ENCODE data around the gene DPP4. TPM values are rescaled to one million over a fixed set of nuclear protein-coding genes. Genes with fewer than 3 reads are reported as not detected.

The DPP4 gene
- total and polyA plus RNA-seq, 2 donors = 4.2 to 23.9 TPM

GRCh38 chr2:162037886-162038285 lies 36.1 kb downstream of the DPP4 start:
- H3K36me3 ChIP-seq (ENCODE audit: control insufficient read depth in 2 of 2, insufficient read depth in 2 of 2, low read length in 1 of 2) = peaks cover 0 to 14% of the 10 kb centered on the region in 2 donors
- H3K9me3 ChIP-seq (ENCODE audit: control insufficient read depth in 2 of 2, insufficient read depth in 1 of 2, low read length in 1 of 2) = no peaks in the 10 kb centered on the region
- H3K27me3 ChIP-seq (ENCODE audit: control insufficient read depth in 2 of 2, insufficient read depth in 1 of 2, low read length in 1 of 2) = no peaks in the 10 kb centered on the region
- no peak overlapping the region for H3K27ac ChIP-seq (ENCODE audit: low read depth in 1 of 2, low read length in 1 of 2)
- H3K4me3 ChIP-seq (ENCODE audit: low read length in 2 of 2) = no peak overlapping the region
- WGBS = 98% methylated on average over 1 of the region's 1 CpG
- no peaks in the 10 kb centered on the region for H3K4me1 ChIP-seq (ENCODE audit: control insufficient read depth in 2 of 2, insufficient read depth in 2 of 2, low read length in 2 of 2)
- no peak for DNase-seq (ENCODE audit: low read depth in 6 of 9, low spot score in 9 of 9)

- Histone ChIP-seq H3K4me3 (ENCODE audit: low read length in 2 of 2) (no peak overlapping the region), H3K27ac (ENCODE audit: low read depth in 1 of 2, low read length in 1 of 2) (no peak overlapping the region), H3K9me3 (ENCODE audit: control insufficient read depth in 2 of 2, insufficient read depth in 1 of 2, low read length in 1 of 2) (no peaks in the 10 kb centered on the region), H3K27me3 (ENCODE audit: control insufficient read depth in 2 of 2, insufficient read depth in 1 of 2, low read length in 1 of 2) (no peaks in the 10 kb centered on the region), H3K36me3 (ENCODE audit: control insufficient read depth in 2 of 2, insufficient read depth in 2 of 2, low read length in 1 of 2) (peaks cover 0 to 11% of the 10 kb centered on the region in 2 donors), H3K4me1 (ENCODE audit: control insufficient read depth in 2 of 2, insufficient read depth in 2 of 2, low read length in 2 of 2) (no peaks in the 10 kb centered on the region)
- DNase-seq (ENCODE audit: low read depth in 6 of 9, low spot score in 9 of 9) = no peak
- WGBS = 96% methylated on average over 3 of the region's 3 CpGs
Measured at GRCh38 chr2:162037028-162037795, 36.8 kb downstream of the DPP4 start.

GRCh38 chr2:162035981-162036380 lies 38.0 kb downstream of the DPP4 start:
- 98% methylated on average over 3 of the region's 3 CpGs for WGBS
- DNase-seq (ENCODE audit: low read depth in 6 of 9, low spot score in 9 of 9) = no peak
- H3K27ac ChIP-seq (ENCODE audit: low read depth in 1 of 2, low read length in 1 of 2) = no peak overlapping the region
- no peaks in the 10 kb centered on the region for H3K27me3 ChIP-seq (ENCODE audit: control insufficient read depth in 2 of 2, insufficient read depth in 1 of 2, low read length in 1 of 2)
- H3K4me3 ChIP-seq (ENCODE audit: low read length in 2 of 2) = no peak overlapping the region
- no peaks in the 10 kb centered on the region for H3K9me3 ChIP-seq (ENCODE audit: control insufficient read depth in 2 of 2, insufficient read depth in 1 of 2, low read length in 1 of 2)
- H3K36me3 ChIP-seq (ENCODE audit: control insufficient read depth in 2 of 2, insufficient read depth in 2 of 2, low read length in 1 of 2) = peaks cover 0 to 20% of the 10 kb centered on the region in 2 donors
- peaks cover 0 to 1% of the 10 kb centered on the region in 2 donors for H3K4me1 ChIP-seq (ENCODE audit: control insufficient read depth in 2 of 2, insufficient read depth in 2 of 2, low read length in 2 of 2)

- Histone ChIP-seq H3K27me3 (ENCODE audit: control insufficient read depth in 2 of 2, insufficient read depth in 1 of 2, low read length in 1 of 2) (no peaks in the 10 kb centered on the region), H3K4me1 (ENCODE audit: control insufficient read depth in 2 of 2, insufficient read depth in 2 of 2, low read length in 2 of 2) (peaks cover 23 to 31% of the 10 kb centered on the region in 2 donors)
- 97% methylated on average over 9 of the region's 9 CpGs for WGBS
Measured at GRCh38 chr2:162030363-162031190, 43.4 kb downstream of the DPP4 start.

GRCh38 chr2:162029287-162029901 lies 44.6 kb downstream of the DPP4 start:
- peaks cover 0 to 12% of the 10 kb centered on the region in 2 donors for H3K36me3 ChIP-seq (ENCODE audit: control insufficient read depth in 2 of 2, insufficient read depth in 2 of 2, low read length in 1 of 2)
- 51% methylated on average over 9 of the region's 9 CpGs for WGBS
- DNase-seq (ENCODE audit: low read depth in 6 of 9, low spot score in 9 of 9) = peak in 8 of 9 donors; percentile 30 to 82 (median 54)

More at GRCh38 chr2:162030363-162031190, 43.4 kb downstream of the DPP4 start:
- Histone ChIP-seq H3K36me3 (ENCODE audit: control insufficient read depth in 2 of 2, insufficient read depth in 2 of 2, low read length in 1 of 2) (peaks cover 0 to 15% of the 10 kb centered on the region in 2 donors), H3K4me3 (ENCODE audit: low read length in 2 of 2) (no peak overlapping the region), H3K27ac (ENCODE audit: low read depth in 1 of 2, low read length in 1 of 2) (no peak overlapping the region), H3K9me3 (ENCODE audit: control insufficient read depth in 2 of 2, insufficient read depth in 1 of 2, low read length in 1 of 2) (no peaks in the 10 kb centered on the region)
- no peak for DNase-seq (ENCODE audit: low read depth in 6 of 9, low spot score in 9 of 9)

GRCh38 chr2:162028511-162028910 lies 45.5 kb downstream of the DPP4 start:
- peaks cover 32 to 42% of the 10 kb centered on the region in 2 donors for H3K4me1 ChIP-seq (ENCODE audit: control insufficient read depth in 2 of 2, insufficient read depth in 2 of 2, low read length in 2 of 2)
- H3K27me3 ChIP-seq (ENCODE audit: control insufficient read depth in 2 of 2, insufficient read depth in 1 of 2, low read length in 1 of 2) = no peaks in the 10 kb centered on the region
- peaks cover 0 to 12% of the 10 kb centered on the region in 2 donors for H3K36me3 ChIP-seq (ENCODE audit: control insufficient read depth in 2 of 2, insufficient read depth in 2 of 2, low read length in 1 of 2)
- WGBS = 97% methylated on average over 4 of the region's 4 CpGs
- H3K4me3 ChIP-seq (ENCODE audit: low read length in 2 of 2) = no peak overlapping the region
- H3K9me3 ChIP-seq (ENCODE audit: control insufficient read depth in 2 of 2, insufficient read depth in 1 of 2, low read length in 1 of 2) = no peaks in the 10 kb centered on the region
- no peak overlapping the region for H3K27ac ChIP-seq (ENCODE audit: low read depth in 1 of 2, low read length in 1 of 2)
- DNase-seq (ENCODE audit: low read depth in 6 of 9, low spot score in 9 of 9) = no peak

More at GRCh38 chr2:162029287-162029901, 44.6 kb downstream of the DPP4 start:
- Histone ChIP-seq H3K4me3 (ENCODE audit: low read length in 2 of 2) (no peak overlapping the region), H3K9me3 (ENCODE audit: control insufficient read depth in 2 of 2, insufficient read depth in 1 of 2, low read length in 1 of 2) (no peaks in the 10 kb centered on the region), H3K4me1 (ENCODE audit: control insufficient read depth in 2 of 2, insufficient read depth in 2 of 2, low read length in 2 of 2) (peaks cover 26 to 35% of the 10 kb centered on the region in 2 donors), H3K27ac (ENCODE audit: low read depth in 1 of 2, low read length in 1 of 2) (peak overlapping the region in 1 of 2 donors; percentile 57), H3K27me3 (ENCODE audit: control insufficient read depth in 2 of 2, insufficient read depth in 1 of 2, low read length in 1 of 2) (no peaks in the 10 kb centered on the region)

- WGBS = 92% methylated on average over 6 of the region's 6 CpGs
Measured at GRCh38 chr2:162025121-162025911, 48.7 kb downstream of the DPP4 start.

GRCh38 chr2:162022290-162022945 lies 51.6 kb downstream of the DPP4 start:
- no peaks in the 10 kb centered on the region for H3K9me3 ChIP-seq (ENCODE audit: control insufficient read depth in 2 of 2, insufficient read depth in 1 of 2, low read length in 1 of 2)
- H3K27me3 ChIP-seq (ENCODE audit: control insufficient read depth in 2 of 2, insufficient read depth in 1 of 2, low read length in 1 of 2) = no peaks in the 10 kb centered on the region
- DNase-seq (ENCODE audit: low read depth in 6 of 9, low spot score in 9 of 9) = no peak
- peaks cover 16% of the 10 kb centered on the region in 2 donors for H3K4me1 ChIP-seq (ENCODE audit: control insufficient read depth in 2 of 2, insufficient read depth in 2 of 2, low read length in 2 of 2)
- no peak overlapping the region for H3K27ac ChIP-seq (ENCODE audit: low read depth in 1 of 2, low read length in 1 of 2)
- WGBS = 95% methylated on average over 3 of the region's 3 CpGs
- peaks cover 0 to 19% of the 10 kb centered on the region in 2 donors for H3K36me3 ChIP-seq (ENCODE audit: control insufficient read depth in 2 of 2, insufficient read depth in 2 of 2, low read length in 1 of 2)
- H3K4me3 ChIP-seq (ENCODE audit: low read length in 2 of 2) = no peak overlapping the region

More at GRCh38 chr2:162025121-162025911, 48.7 kb downstream of the DPP4 start:
- Histone ChIP-seq H3K4me3 (ENCODE audit: low read length in 2 of 2) (no peak overlapping the region), H3K36me3 (ENCODE audit: control insufficient read depth in 2 of 2, insufficient read depth in 2 of 2, low read length in 1 of 2) (peaks cover 0 to 5% of the 10 kb centered on the region in 2 donors), H3K9me3 (ENCODE audit: control insufficient read depth in 2 of 2, insufficient read depth in 1 of 2, low read length in 1 of 2) (no peaks in the 10 kb centered on the region), H3K27ac (ENCODE audit: low read depth in 1 of 2, low read length in 1 of 2) (no peak overlapping the region), H3K27me3 (ENCODE audit: control insufficient read depth in 2 of 2, insufficient read depth in 1 of 2, low read length in 1 of 2) (no peaks in the 10 kb centered on the region), H3K4me1 (ENCODE audit: control insufficient read depth in 2 of 2, insufficient read depth in 2 of 2, low read length in 2 of 2) (peaks cover 38 to 41% of the 10 kb centered on the region in 2 donors)
- no peak for DNase-seq (ENCODE audit: low read depth in 6 of 9, low spot score in 9 of 9)

Data from thymus (tissue), 11 donors.